Anterior cingulate cortex (tissue), 58 donors: ENCODE measurements around the gene AGAP1.

ENCODE experiments used
- DNase-seq, 58 donors: peaks; one replicate each; lab custom pipeline; 2025; lab: John Stamatoyannopoulos, UW

AGAP1 gene

GRCh38 chr2:235642446-235643098 lies 148.7 kb downstream of the AGAP1 start:
- DNase-seq = no peak

- peak in 27 of 58 donors; percentile 20 to 74 (median 45) for DNase-seq
Measured at GRCh38 chr2:235643680-235644511, 150.1 kb downstream of the AGAP1 start.

DNA sequence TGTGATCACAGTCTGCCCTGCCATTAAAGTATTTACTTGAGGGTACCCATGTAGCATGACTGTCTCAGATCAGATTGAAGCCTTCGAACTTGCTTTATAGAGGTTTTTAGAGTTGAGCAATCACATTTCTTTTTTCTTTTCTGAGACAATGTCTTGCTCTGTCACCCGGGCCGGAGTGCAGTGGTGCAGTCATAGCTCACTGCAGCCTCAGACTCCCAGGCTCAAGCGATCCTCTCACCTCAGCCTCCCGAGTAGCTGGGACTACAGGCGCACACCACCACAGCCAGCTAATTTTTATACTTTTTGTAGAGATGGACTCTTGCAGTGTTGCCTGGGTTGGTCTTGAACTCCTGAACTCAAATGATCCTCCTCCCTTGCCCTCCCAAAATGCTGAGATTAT lies 153.4 kb downstream of the AGAP1 start:
- DNase-seq = no peak

GRCh38 chr2:235647877-235648276 lies 154.0 kb downstream of the AGAP1 start:
- DNase-seq = no peak

DNA sequence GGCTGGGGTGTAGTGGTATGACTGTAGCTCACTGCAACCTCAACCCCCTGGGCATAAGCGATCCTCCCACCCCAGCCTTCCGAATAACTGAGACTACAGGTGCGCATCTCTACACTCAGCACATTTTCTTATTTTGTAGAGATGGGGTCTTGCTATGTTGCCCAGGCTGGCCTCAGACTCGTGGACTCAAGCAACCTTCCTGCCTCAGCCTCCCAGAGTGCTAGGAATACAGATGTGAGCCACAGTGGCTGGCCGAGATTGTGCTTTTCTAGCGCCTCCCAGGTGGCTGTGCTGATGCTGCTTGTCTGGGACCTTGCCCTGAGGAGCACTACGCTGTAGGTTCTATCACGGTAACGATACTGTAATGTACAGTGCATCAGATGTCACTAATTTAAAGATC lies 155.6 kb downstream of the AGAP1 start:
- DNase-seq = no peak

- DNase-seq = no peak
Measured at GRCh38 chr2:235651643-235652042, 157.8 kb downstream of the AGAP1 start.

- no peak for DNase-seq
Measured at GRCh38 chr2:235654103-235654813, 160.4 kb downstream of the AGAP1 start.

DNA sequence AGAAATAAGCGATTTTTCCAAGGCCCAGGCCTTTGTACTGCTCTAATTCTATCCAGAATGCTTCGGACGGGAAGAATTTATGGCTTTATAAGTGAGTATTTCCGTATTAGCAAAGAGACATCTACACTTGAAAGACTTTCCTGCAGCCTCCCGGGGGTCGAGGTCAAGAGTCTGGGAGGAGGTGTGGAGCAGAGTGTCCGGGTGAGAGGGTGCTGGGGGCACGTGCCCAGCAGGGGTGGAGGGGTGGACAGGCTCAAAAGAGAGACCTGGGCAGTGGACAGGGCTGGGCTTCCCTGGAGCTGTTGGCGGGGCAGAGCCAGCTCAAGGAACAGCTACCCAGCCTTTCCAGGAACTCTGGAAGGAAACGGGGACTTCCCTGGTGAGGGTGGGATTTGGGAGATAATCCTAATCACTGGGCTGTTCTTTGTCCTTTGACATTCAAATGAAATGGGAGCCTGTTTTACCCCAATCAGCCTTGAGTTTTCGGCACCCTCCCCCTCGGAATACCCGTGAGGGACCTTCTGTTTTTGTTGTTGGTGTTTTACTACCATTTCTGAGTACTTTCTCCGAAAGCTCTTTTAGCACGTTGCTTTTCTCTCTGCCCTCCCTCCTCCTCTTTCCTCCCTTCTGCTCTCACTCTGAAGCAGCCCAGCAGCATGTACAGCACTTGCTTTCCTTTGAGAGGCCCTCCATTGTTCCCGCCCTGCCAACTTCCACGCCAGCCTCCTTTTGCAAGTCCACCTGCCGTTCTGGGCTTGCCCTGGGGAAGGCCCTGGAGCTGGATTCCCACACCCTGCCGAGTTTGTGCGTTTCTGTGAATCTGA lies 164.7 kb downstream of the AGAP1 start:
- peak in 4 of 58 donors; percentile 17 to 34 (median 24) for DNase-seq

DNA sequence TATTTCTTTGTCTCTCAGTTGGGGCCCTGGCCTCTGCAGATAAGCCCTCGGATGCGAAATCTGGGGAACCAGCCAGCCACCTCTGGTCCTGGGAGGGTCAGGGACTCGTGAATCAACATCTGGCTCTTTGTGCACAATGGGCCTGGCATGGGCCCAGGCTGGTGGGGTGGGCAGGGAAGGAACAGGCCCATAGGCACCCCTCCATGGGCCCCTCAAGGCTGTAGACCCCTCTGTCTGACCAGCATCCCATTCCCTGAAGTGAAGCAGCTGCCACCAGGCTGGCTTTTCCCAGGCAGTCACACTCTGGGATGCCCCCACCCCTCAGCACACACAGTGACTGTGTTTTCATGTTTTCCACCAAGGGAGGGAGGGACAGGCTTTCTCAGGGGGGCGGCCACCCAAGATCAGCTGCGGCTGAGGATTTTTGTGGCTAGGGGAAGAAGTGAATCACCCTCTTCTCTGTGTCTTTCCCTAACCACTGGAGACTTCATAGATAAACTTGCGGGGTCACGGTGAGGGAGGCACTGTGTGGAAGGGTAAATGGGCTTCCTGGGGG lies 166.0 kb downstream of the AGAP1 start:
- DNase-seq = peak in 7 of 58 donors; percentile 20 to 64 (median 34)

DNA sequence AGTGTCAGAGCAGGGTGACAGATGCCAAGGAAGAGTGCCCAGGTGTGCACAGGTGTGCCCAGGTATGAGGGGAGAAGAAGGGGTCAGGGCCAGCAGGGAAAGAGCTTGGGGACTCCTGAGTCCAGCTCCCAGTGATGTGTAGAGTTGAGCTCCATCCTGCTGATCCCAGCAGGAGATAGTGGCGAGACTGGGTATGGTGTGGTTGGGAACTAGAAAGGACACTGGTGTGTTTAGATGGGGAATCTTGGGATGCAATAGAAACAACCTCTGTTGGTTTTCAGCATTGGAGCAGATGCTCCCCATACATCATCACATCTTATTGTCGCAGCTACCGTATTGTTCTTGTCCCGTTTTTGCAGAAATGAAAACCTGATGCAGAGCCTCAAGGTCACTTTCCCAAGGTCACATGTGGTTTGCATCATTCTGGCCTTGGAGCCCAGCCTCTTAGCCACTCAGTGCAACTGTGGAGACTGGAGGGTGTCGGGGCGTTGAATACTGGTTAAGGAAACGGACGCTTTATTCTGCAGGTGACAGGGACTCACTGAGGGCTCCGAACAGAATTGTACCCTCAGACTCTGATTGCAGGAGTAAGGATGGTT lies 166.7 kb downstream of the AGAP1 start:
- no peak for DNase-seq

DNA sequence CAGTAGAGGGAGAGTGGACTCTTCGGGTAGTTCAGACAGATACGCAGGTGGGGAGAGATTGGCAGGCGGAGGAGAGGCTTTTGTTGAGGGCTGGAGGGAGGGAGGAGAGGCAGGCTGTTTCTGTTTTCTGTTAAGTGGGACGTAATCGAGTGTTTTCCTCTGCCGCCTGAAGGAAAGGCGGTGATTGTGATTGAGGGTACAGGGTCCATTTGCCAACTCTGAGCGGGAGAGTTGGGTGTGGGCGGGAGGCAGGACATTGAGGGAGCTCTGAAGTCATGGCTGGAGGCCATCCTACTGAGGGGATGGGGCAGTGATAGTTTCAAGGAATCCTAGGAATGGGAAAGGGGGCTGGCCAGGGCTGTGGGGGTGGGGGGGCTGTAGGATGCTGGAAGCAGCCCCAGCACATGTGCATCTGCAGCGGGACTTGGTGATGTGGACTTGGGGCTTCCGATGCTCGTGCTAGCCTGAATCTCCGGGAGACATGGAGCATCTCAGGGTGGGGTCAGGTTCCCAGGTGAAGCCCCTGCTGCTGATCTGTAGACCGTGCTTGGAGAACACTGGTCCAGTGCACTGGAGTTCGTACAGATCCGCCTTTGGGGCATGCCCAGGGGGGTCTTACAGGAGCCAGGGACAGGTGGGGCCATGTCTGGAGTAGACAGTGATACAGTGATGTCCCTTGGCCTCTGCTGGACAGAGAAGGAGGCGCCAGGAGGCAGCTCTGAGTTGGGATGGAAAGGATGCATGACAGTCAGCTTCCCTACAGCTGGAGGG lies 167.5 kb downstream of the AGAP1 start:
- no peak for DNase-seq

DNA sequence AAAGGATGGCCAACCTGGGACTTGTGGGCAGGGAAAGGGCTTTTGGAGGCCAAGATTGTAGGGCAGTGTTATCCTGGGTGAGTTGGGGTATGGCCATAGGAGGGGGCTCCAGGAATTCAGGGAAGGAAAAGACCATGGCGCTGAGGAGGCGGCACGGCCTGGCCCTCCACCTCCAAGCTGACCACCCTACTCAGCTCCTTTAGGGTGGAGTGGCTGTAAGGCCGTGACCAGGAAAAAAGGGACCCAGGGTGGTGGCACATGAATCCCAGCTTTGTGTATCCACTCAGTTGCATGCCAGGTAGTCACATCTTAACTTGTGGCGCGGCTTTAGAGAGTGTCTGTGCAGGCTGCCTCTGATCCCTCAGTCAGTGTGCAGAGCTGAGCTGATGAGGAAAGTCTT lies 168.1 kb downstream of the AGAP1 start:
- DNase-seq = no peak

- DNase-seq = peak in 9 of 58 donors; percentile 22 to 47 (median 32)
Measured at GRCh38 chr2:235663875-235664274, 170.0 kb downstream of the AGAP1 start.

DNA sequence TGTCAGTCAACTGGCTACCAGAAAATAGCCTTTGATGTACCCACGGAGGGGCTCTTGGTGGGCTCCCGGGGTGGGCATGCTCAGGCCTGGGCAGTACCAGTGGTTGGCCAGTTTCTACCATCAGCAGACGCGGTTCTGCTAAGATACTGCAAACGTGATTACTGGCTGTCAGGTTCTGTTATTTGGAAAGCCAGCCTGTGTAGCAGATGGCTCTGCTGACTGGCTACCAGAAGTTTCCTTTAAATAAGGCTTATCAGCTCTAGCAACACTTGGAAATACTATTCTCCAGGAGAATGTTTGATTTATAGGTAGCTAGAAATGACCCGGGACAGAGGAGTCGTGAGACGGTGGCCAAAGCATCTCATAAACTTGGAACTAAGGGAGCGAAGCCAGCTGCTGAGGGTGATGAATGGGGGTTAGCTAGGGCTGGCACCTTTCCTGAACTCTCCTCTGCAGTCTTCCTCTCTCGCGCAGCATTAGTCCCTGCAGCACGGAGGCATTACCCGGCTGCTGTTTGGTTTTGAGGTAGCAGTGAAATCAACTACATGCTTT lies 171.9 kb downstream of the AGAP1 start:
- DNase-seq = peak in 4 of 58 donors; percentile 13 to 47 (median 30)

DNA sequence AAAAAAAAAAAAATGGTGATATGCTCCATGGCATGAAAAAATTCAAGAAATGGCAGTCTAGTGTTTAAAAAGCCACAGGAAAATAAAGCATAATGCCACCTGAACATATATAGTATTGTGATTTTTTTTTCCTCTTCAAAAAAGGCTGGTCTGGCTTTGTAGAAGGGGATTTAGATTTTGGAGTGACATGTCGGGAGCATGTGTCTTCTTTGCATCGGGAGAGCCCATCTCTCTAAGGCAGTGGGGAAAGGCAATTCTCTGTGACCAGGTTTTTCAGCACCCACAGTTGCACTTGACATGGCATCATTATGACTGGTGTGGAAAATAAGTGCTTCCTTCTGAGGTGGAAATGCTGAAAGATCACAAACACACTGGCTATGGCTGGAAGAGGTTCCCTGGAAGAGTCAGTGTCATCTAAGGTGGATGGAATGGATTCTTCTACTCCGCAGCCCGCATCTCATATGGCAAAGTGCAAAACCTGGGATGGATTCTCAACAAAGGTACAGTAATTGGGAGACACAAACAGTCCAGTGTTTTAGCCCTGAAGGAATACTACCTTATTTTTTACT lies 172.5 kb downstream of the AGAP1 start:
- peak in 36 of 58 donors; percentile 18 to 81 (median 50) for DNase-seq

- no peak for DNase-seq
Measured at GRCh38 chr2:235668782-235669181, 174.9 kb downstream of the AGAP1 start.

DNA sequence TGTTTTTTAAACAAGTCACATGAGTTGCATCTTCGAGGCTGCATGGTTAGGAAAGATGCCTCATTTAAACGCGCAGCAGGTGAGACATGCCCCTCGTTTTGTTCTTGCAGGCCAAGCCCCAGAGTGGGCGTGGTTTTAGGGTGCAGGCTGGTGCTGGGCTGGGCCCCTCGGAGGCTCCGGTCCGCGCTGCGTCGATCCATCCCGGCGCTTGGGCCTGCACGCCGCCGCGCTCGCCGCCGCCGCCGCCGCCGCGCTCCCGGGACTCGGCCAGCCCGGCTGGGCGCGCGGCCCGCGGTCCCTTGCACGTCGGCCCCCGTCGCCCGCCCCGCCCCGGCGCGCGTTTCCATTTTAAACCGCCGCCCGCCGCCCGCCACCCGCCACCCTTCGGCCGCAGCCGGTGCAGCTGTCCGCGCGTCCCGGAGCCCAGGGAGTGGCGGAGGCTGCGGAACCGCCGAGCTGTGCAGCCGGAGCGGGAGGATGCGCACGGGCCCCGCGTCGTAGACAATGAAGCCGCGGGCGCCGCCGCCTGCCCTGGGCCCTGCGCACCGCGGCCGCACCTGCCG lies 175.5 kb downstream of the AGAP1 start:
- peak in 48 of 58 donors; percentile 35 to 80 (median 68) for DNase-seq
